GM21528 (cell line): Measurements from ENCODE around the gene USP11.

ENCODE experiments used
- ATAC-seq: cut with Tn5 transposase; IDR thresholded peaks from one replicate; pipeline ENCODE4 v1.9.1; 2021; ENCODE audit warnings: mild to moderate bottlenecking, moderate library complexity; ENCODE audit not compliant: unreplicated experiment, low FRiP score

The USP11 gene

DNA sequence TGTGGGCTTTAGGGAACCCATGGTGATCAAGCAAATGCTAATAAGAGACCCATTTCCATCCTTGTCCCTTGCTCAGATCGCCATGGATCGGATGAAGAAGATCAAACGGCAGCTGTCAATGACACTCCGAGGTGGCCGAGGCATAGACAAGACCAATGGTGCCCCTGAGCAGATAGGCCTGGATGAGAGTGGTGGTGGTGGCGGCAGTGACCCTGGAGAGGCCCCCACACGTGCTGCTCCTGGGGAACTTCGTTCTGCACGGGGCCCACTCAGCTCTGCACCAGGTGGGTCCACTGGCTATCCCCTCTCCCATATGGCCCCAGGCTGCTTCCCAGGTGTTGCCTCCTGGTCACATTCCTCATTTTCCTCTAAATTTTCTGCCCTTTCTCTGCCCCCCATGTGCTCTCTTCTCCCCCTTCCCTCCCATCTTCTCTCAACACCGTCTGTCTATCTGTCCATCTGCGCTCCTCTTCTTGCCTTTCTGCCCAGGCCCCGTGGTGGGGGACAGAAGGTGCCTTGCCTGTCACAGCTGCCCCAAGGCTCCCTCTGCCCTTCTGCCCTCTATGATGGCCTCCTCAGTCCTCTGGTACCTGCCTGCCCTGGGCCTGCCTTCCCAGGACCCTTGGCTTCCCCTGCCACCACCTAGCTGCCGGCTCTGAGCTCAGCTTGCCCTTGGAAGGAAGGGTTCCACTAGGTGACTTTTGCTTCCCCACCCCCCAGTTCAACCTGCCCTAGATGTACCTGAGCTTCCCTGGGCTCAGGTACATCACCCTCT lies 9.1 kb upstream of the USP11 start:
- ATAC-seq, result no peak

- no peak for ATAC-seq
These were observed 8.4 kb upstream of the USP11 start for GRCh38 chrX:47224266-47224895.

DNA sequence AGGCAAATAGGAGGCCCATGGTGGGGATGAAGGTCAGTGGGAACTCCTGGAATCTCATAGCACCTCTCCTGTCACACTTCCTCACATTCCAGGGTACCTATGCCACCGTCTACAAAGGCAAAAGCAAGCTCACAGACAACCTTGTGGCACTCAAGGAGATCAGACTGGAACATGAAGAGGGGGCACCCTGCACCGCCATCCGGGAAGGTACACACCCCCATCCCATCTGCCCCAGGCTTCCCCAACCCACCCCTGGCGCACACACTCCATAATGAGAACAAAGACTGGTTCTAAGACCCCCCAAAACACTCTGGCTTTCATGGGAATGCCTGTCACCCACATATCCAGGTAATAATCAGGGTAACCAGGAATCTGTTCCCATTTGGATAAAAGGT lies 7.9 kb upstream of the USP11 start:
- ATAC-seq, result no peak

DNA sequence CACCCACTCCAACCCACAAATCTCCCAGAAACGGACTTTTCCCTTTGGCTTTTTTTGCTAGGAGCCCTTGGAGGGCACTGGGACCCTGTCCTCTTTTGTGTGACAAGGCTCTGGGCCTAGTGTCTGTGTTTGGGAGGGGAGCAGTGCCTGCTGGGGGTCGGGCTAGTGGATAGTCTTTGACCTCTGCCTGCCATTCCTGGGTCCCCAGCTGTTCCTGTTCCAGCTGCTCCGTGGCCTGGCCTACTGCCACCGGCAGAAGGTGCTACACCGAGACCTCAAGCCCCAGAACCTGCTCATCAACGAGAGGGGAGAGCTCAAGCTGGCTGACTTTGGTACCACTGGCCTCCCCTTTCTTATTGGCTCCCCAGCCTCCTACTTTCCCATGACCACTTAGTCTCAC lies 6.7 kb upstream of the USP11 start:
- ATAC-seq, result no peak

GRCh38 chrX:47226531-47227333 lies 6.1 kb upstream of the USP11 start:
- no peak for ATAC-seq

- no peak for ATAC-seq
These were observed 5.5 kb upstream of the USP11 start for GRCh38 chrX:47227334-47227583.

GRCh38 chrX:47228550-47229270 lies 4.1 kb upstream of the USP11 start:
- ATAC-seq, result no peak

DNA sequence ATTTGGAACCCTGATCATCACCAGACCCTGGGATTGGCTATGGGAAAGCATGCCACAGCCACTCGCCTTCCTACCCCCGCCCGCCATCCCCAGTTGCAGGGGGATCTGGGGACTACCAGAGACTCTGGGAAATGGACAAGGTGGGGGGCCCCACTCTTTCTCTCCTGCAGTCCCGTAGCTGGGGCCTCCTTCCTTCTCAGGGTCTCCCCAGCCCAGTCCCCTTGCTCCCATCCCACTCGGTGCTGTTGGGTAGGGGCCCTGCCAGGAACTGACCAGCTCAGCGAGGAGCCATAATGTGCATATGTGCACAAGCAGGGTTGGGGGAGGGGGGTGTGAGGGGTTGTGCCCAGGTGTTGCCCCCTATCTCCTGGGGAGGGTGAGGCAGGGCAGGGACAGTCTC lies 3.4 kb upstream of the USP11 start:
- no peak for ATAC-seq

- no peak for ATAC-seq
These were observed 2.5 kb upstream of the USP11 start for GRCh38 chrX:47230136-47230868.

DNA sequence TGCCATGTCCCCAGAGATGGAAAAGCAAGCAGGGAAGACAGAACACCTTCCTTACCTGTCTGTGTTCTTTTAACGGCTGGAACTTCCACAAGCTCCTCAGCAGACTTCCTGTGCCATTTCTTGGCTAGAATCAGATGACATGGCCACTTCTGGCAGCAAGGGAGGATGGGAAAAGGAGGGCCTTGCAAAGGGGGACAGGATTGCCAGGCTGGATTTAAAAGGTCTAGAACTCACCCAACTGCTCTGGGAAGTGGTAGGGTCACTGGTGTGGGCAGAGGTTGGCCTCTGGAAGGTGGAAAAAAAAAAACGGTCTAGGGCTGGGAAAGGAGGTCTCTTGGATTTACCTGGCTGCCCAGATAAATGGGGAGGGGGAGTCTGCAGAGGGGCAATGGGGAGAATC lies 1.6 kb upstream of the USP11 start:
- ATAC-seq, result no peak

DNA sequence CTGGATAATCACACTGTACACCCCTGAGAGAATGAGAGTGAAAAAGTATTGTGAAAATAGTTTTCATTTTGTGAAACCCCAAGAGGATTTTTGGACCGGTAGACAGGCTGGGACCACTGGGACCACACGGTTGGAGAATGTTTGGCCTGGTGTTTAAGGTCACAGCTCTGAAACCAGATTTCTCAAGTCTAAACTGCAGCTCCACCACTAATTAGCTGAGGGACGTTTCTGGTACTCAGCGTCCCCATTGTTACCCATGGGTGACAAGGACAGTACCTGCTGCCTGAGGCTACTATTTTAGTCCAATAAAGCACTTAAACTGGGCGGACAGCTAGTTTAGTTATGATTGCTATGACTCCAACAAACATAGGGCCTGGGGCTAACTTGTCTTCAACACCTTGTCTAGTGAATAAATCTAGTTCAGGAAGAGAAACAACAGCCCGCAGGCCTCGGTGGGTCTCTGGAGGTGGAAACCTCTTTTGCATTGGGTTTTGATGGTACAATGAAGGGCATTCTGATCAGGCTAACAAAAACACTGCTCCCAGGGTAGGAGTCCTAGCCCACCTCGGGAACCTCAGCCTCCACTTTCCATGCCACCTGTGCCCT lies 509 bp upstream of the USP11 start:
- ATAC-seq, result no peak

GRCh38 chrX:47233333-47234113 lies 714 bp downstream of the USP11 start:
- ATAC-seq, result peak; percentile 87

DNA sequence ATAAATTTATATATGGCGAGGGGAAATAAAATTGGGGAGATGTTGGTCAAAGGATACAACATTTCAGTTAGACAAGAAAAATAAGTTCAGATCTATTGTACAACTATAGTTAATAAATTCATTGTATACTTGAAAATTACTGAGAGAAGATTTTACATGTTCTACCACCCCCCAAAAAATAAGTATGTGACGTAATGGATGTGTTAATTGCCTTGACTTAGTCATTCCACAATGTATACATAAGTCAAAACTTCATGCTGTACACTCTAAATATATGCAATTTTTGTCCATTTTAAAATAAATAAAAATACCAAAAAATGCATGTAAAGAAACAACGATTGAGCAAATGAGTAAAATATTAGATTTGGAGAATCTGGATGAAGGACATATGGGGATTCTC lies 1.8 kb downstream of the USP11 start:
- ATAC-seq, result no peak

- ATAC-seq, result no peak
These were observed 2.9 kb downstream of the USP11 start for GRCh38 chrX:47235691-47236103.

GRCh38 chrX:47239199-47239598 lies 6.4 kb downstream of the USP11 start:
- no peak for ATAC-seq

DNA sequence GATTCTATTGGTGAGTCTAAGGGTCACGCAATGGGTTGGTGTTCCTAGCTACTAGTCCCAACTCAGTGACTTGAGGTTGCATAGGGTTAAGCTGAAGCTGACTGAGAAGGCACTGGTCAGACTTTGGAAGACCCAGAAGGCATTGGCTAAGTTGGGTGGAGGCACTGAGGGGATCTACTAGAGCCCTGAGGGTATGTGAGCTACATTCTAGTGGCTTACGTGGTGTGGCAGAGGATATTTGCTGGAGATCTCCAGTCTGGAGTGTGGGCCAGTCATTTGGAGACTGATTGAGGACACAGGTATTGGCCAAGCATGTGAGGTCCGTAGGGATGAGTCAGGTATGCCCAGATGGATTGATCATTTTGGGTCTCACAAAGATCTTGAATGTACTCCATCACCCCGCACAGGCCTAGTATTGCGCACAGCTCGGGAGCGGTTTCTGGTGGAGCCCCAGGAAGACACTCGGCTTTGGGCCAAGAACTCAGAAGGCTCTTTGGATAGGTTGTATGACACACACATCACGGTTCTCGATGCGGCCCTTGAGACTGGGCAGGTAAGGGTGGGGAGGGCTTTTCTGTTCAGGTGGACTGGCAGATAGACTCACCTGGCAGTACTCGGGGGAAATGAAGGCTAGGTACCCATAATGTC lies 7.2 kb downstream of the USP11 start:
- ATAC-seq, result no peak

GRCh38 chrX:47240619-47241018 lies 7.8 kb downstream of the USP11 start:
- no peak for ATAC-seq

DNA sequence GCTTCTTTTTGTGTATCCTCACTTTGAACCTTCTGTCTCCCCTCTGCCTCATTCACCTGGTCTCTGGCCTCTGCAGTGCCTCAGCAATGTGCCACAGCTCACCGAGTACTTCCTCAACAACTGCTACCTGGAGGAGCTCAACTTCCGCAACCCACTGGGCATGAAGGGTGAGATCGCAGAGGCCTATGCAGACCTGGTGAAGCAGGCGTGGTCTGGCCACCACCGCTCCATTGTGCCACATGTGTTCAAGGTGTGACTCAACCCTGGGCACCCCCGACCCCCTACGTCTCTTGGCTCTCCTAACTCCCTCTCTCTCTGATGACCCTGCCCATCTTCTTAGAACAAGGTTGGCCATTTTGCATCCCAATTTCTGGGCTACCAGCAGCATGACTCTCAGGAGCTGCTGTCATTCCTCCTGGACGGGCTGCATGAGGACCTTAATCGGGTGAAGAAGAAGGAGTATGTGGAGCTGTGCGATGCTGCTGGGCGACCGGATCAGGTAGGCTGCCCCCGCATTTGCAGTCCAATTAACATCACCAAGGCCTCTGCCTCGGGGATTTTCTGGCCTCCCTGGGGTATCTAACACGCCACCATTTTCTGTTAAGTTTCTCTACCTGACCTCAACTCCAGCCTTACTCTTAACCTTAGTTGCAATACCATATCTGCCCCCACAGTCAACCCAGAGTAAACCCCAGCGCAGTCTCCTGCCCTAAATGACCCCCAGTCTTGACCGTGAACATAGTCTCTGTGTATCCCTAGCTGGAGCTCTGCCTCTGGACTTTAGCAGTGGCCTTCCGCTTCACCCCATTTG lies 8.6 kb downstream of the USP11 start:
- no peak for ATAC-seq
